Fibroblast of lung (primary cell): ENCODE data around the gene PRICKLE1.

Experiments used
- EZH2 ChIP-seq: IDR thresholded peaks from 2 replicates; pipeline ENCODE4 v1.5.1; 2012; ENCODE audit warnings: low read length, control low read depth, mild to moderate bottlenecking; ENCODE audit errors: missing control alignments
- TF ChIP-seq, protein P1 (sequence below), 2 donors: IDR thresholded peaks in 1 of 2; conservative IDR thresholded peaks in 1 of 2; 1 replicate in 1 of 2; 2 replicates in 1 of 2; pipeline ENCODE4 v1.5.1; 2011 to 2012; ENCODE audit warnings: low read length in 2 of 2, control low read depth in 1 of 2, inconsistent platforms in 1 of 2, low read depth in 1 of 2, mild to moderate bottlenecking in 1 of 2

DNA sequence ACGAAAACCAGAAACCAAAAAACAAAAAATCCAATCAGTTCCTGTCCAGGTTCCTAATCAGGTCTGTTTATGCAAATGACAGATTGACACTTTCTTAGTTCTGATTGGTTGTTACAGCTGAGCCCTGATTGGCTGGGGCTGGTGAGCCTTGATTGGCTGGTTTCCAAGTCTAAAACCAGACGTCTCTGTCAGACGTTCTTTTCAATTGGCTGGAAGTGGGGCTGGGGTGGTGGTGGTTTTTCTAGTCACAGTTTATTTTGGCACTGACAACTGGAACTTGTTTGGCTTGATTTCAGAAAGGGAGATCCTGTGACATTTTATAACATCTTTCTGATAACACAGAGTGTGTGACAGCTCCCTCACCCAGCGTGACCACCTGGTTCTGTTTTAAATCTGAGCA, 36.1 kb upstream of the PRICKLE1 start:
- TF ChIP-seq, protein P1, sequence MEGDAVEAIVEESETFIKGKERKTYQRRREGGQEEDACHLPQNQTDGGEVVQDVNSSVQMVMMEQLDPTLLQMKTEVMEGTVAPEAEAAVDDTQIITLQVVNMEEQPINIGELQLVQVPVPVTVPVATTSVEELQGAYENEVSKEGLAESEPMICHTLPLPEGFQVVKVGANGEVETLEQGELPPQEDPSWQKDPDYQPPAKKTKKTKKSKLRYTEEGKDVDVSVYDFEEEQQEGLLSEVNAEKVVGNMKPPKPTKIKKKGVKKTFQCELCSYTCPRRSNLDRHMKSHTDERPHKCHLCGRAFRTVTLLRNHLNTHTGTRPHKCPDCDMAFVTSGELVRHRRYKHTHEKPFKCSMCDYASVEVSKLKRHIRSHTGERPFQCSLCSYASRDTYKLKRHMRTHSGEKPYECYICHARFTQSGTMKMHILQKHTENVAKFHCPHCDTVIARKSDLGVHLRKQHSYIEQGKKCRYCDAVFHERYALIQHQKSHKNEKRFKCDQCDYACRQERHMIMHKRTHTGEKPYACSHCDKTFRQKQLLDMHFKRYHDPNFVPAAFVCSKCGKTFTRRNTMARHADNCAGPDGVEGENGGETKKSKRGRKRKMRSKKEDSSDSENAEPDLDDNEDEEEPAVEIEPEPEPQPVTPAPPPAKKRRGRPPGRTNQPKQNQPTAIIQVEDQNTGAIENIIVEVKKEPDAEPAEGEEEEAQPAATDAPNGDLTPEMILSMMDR (conservative IDR thresholded peaks at IDR 0.05 in 1 of 2, IDR thresholded peaks at IDR 0.05 in 1 of 2; ENCODE audit: low read depth in 1 of 2, low read length in 2 of 2), result no peak
- TF ChIP-seq EZH2, result no peak
